C1 segment of cervical spinal cord (tissue), 14 donors: ENCODE results near the gene SCPEP1.
"Not testable (repeated sequence)": the region's sequence is repeated elsewhere in the genome, so short reads cannot be mapped to it uniquely, and the experiment has no call there.

ENCODE experiments used
- DNase-seq, 14 donors: peaks; one replicate each; lab custom pipeline; 2025; lab: John Stamatoyannopoulos, UW

The SCPEP1 gene

GRCh38 chr17:56965241-56965640, 12.7 kb upstream of the SCPEP1 start:
- not testable (repeated sequence) for DNase-seq

DNA sequence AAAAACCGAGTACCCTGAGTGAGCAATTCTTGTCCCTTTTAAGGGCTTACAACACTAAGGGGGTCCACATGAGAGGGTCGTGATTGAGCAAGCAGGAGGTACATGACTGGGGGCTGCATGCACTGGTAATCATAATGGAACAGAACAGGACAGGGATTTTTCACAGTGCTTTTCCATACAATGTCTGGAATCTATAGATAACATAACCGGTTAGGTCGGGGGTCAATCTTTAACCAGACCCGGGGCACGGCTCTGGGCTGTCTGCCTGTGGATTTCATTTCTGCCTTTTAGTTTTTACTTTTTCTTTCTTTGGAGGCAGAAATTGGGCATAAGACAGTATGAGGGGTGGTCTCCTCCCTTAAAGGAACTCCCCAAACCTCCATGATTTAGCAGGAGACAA, 12.2 kb upstream of the SCPEP1 start:
- DNase-seq, result not testable (repeated sequence)

GRCh38 chr17:56966338-56966737, 11.6 kb upstream of the SCPEP1 start:
- no peak for DNase-seq

DNA sequence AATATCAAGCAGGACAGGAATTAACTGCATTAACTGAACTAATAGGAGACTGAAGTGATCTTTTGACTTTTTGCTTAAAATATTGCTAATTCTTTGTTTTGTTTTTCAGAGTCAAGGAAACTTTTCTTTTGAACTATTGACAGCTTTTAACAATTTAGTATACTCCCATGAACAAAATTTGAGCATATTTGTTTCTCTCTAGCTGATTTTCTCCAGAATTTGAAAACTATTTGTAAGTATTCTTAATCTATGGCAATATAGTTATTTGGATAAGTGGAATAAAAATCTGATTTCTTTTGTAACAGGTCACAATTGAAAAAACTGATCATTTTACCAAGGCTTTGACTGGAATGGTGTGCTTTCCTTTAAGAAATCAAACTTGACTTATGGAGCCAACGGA, 7.0 kb upstream of the SCPEP1 start:
- DNase-seq, result no peak

DNA sequence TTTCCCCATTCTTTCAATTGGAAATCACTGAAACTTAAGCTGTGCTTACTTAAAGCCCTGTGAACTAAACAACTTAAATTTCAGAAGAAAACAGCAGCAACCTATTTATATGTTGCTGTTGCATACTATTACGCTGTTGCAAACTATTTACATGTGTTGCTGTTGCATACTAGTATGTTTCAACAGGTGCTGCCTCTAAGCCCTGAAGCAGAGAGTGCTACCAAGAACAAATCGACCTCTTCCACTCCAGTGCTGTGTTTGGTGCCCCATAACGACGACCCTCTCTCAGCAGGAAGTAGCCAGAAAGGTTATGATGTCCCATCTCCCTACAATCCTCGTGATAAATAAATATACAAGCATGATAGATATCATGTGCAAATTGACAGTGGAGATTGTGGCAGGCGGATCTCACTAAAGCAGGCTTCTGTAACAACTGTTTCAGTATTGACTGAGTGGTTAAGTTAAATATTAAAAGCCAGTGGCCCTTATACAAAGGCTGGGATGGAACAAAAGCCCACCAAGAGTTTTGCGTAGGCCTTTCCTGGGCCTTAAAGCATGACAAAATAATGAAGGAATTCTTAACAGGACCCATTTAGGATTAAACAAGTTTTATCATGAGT, 5.7 kb upstream of the SCPEP1 start:
- DNase-seq, result no peak

- DNase-seq, result no peak
These were observed 4.4 kb upstream of the SCPEP1 start for GRCh38 chr17:56973520-56973919.

DNA sequence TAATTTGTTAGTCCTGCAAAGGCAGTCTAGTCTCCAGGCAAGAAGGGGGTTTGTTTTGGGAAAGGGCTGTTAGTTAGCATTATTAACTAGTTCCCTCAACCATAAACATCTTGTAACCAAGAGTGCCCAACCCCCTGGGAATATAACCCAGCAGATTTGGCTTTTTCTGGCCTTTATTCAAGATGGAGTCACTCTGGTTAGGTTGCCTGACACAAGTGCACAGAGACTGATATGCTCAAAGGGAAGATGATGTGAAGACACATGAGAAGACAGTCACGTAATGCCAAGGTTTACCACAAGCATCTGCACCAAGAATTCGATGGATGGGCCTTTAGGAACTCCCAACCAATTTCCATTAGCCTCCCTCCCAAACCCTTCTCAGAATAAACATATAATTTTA, 3.9 kb upstream of the SCPEP1 start:
- no peak for DNase-seq

DNA sequence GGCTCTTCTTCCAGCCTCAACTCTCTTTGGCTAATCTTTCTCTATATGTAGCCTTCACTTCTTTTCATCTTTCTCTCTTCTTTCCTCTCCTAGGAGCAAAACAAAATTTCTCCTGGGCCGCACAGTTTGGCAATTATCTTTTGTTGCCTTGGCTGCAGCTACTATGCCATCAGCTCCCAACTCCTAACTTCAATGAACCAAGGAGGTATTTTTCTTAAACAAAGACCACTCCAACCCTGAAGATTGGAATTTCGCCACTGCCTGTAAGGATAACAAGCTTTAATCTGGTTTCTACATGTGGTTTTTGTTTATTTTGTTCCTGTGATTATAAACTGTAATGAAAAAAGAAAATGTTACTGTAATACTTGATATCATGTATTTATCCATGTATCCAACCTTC, 2.3 kb upstream of the SCPEP1 start:
- DNase-seq, result no peak

- no peak for DNase-seq
These were observed 856 bp upstream of the SCPEP1 start for GRCh38 chr17:56976941-56977608.

DNA sequence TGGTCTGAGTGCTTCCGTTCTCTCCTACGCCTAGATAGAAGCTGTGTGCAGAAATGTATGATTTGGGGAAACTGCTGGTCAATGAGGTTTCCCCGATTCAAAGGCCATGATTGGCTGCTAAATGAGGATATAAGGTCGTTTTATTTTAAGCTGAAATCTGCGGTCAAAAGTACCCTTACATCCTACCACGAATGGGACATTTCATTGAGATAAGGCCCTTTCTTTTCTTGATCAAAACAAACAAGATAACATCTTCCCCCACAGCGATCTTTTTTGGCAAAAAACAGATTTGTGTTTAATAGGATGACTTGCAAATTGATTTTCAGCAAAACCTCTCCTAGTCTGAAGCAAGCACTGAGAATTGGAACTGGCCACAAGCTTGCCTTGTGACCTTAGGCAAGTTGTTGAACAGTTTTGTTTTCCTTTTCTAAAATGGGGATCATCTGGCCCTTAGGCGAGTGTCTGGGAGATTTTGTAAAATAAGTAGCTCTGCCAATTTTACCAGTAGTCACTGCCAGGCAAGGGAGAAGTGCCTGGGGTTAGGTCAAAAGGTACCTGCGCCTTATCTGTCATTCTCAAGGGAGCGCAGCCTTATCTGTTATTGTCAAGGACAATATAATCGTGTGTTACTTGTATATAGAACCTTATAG, 635 bp downstream of the SCPEP1 start:
- DNase-seq, result peak in 5 of 14 donors; percentile 9 to 20 (median 13)

- DNase-seq, result no peak
These were observed 1.2 kb downstream of the SCPEP1 start for GRCh38 chr17:56979091-56979480.

GRCh38 chr17:56980526-56980925, 2.6 kb downstream of the SCPEP1 start:
- DNase-seq, result not testable (repeated sequence)

DNA sequence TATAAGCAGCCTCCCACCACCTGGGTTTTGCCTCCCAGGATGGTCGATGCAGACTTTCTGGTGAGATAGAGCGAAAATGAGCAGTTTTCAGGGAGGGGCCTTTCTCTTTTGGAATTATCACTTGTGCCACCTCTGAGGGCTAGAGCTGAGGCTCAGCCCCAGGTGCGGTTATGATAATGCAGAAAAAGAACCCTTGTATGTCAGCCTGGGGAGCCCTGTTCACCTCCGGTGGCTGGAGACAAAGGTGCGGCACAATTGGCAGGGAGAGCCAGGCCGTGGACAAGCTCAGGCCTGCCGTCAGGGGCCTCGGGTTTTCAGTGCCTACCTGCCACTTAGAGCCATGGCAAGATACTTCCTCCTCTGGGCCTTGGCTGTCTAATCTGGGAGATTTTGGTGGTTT, 4.4 kb downstream of the SCPEP1 start:
- DNase-seq, result no peak

- DNase-seq, result no peak
These were observed 5.4 kb downstream of the SCPEP1 start for GRCh38 chr17:56983366-56983765.

DNA sequence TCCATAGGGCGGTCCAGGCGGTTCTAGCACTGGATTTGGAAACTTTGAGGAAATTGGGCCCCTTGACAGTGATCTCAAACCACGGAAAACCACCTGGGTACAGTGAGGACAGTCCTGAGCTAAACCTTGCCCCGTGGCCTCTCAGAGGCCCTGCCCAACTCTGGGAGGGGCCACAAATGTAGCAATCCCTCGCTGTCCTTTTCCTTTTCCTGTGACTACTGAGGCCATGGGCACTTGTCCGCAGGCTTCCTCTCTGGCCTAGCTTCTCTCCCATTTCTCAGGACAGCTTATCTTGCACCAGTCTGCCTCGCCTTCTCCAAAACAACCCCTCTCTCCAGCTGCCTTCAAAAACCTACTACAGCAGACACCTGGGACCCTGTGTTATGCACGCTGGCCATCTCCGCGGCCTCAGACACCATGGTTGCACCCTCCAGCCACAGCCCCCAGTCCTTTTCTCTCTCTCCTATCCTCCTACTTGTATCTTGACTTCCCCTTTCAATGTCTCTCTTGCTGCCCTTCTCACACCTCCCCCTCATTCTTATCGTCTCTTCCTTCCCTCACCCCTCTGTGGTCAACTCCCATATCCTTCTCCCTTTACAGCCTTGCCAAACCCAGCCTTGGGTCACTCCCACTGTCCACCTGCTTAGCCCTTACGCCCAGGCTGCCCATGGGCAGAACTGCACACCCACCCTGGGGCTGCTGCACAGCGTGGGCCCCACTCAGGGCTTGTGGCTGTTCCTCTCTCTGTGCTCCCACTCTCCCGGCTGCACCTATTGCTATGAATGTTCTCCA, 7.6 kb downstream of the SCPEP1 start:
- DNase-seq, result peak in 2 of 14 donors; percentile 8 to 14

- no peak for DNase-seq
These were observed 9.4 kb downstream of the SCPEP1 start for GRCh38 chr17:56987283-56987834.

DNA sequence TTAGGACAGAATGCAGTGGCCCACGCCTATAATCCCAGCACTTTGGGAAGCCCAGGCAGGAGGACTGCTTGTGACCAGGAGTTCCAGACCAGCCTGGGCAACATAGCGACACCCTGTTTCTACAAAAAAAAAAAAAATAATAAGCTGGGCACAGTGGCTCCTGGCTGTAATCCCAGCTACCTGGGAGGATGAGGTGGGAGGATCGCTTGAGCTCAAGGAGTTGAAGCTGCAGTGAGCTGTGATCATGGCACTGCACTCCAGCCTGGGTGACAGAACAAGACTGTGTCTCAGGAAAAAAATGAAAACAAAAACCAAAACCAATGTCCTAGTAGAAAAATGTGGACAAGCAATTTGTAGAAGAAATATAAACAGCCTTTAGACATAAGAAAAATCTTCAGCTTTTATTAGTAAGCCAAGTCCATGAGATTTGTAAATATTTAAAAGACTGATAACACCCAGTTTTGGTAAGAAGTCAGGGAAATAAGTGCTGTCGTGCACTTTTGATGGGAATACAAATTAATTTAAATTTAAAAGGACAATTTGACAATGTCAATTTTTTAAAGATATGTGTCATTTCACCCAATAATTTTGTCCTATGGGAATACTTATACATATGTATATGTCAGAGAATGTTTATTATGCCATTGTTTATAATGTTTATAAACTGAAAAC, 11.1 kb downstream of the SCPEP1 start:
- no peak for DNase-seq

GRCh38 chr17:56992364-56992763, 14.4 kb downstream of the SCPEP1 start:
- no peak for DNase-seq

GRCh38 chr17:56994009-56994792, 16.3 kb downstream of the SCPEP1 start:
- no peak for DNase-seq

DNA sequence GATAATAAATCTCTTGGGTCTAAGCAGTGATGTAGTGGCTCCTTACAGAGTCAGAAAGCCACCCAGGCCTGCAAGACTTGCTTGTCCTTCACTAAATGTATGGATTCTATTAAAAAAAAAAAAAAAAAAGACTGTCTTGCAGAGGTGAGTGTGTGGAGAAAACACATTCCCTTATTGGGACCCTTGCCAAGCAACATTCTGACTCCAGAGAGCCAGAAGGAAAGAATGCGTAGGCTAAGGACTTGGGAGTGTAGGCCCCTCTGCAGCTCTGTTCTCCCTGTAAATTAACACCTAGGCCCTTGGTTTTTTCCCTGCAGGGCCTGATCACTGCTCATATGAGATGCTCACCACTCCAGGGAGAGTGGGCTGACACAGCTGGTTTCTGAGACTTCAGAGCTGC, 17.8 kb downstream of the SCPEP1 start:
- DNase-seq, result no peak

- DNase-seq, result no peak
These were observed 19.4 kb downstream of the SCPEP1 start for GRCh38 chr17:56997313-56997712.
